Mucosa of rectum (tissue), 2 donors: ENCODE data around the gene BTAF1.
"Not testable (repeated sequence)": the region's sequence is repeated elsewhere in the genome, so short reads cannot be mapped to it uniquely, and the experiment has no call there.

Source experiments
- H3K27ac ChIP-seq, 2 donors: one replicate each; pipeline ENCODE4 v1.7.0; 2013; ENCODE audit warnings: inconsistent platforms in 2 of 2, low read depth in 2 of 2, low read length in 2 of 2
- H3K27me3 ChIP-seq, 2 donors: one replicate each; pipeline ENCODE4 v1.7.0; 2013; ENCODE audit warnings: low read length in 2 of 2; ENCODE audit not compliant: control insufficient read depth in 2 of 2, insufficient read depth in 2 of 2
- H3K36me3 ChIP-seq, 2 donors: one replicate each; pipeline ENCODE4 v1.7.0; 2013; ENCODE audit warnings: low read length in 2 of 2; ENCODE audit not compliant: control insufficient read depth in 2 of 2, insufficient read depth in 2 of 2
- H3K4me1 ChIP-seq, 2 donors: one replicate each; pipeline ENCODE4 v1.7.0; 2013; ENCODE audit warnings: low read length in 2 of 2, mild to moderate bottlenecking in 1 of 2; ENCODE audit not compliant: control insufficient read depth in 2 of 2, insufficient read depth in 2 of 2
- H3K4me3 ChIP-seq, 2 donors: one replicate each; pipeline ENCODE4 v1.7.0; 2013; ENCODE audit warnings: low read length in 2 of 2
- H3K9ac ChIP-seq, 2 donors: one replicate each; pipeline ENCODE4 v1.7.0; 2013; ENCODE audit warnings: low read length in 2 of 2, low read depth in 1 of 2, mild to moderate bottlenecking in 1 of 2
- H3K9me3 ChIP-seq, 2 donors: one replicate each; pipeline ENCODE4 v1.7.0; 2013; ENCODE audit warnings: low read length in 2 of 2; ENCODE audit not compliant: control insufficient read depth in 2 of 2
- donor health status: healthy.
- donor health status: Normal muscosa, but diverticular disease.

BTAF1 gene

DNA sequence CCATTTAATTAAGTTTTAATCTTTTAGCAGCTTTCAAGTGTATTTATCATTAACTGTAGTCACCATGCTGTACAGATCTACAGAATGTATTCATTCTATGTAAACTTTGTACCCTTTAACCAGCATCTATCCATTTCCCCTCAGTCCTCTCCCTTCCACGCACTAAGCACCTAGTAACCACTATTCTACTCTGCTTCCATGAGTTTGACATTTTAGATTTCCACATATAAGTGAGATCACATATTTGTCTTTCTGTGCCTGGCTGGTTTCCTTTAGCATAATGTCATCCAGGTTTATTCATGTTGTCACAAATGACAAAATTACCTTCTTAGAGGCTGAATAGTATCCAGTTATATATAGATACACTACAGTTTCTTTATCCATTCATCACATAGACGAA is 79.7 kb downstream of the BTAF1 start:
- Histone ChIP-seq H3K36me3 (peaks cover 4 to 14% of the 10 kb centered on the region in 2 donors), H3K27me3 (no peaks in the 10 kb centered on the region), H3K9ac (no peak overlapping the region), H3K4me3 (no peak overlapping the region), H3K9me3 (no peaks in the 10 kb centered on the region), H3K4me1 (no peaks in the 10 kb centered on the region), H3K27ac (no peak overlapping the region)

DNA sequence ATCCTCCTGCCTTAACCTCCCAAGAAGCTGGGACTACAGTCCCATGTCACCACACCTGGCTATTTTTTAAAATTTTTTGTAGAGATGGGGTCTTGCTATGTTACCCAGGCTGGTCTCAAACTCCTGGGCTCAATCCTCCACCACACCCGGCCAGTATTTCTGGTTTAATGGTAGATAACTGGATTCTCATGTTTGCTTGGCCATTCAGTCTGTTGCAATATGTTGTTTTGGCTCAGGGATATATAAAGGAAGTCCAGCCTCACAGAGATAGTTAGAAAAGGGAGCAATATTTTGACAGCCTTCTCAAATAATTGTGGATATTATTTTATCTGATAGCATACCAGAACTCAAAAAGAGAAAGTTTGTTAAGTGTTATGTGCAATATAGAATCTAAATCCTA is 82.4 kb downstream of the BTAF1 start:
- H3K4me3 ChIP-seq, result no peak overlapping the region
- peaks cover 14 to 21% of the 10 kb centered on the region in 2 donors for H3K36me3 ChIP-seq
- no peak overlapping the region for H3K9ac ChIP-seq
- no peak overlapping the region for H3K27ac ChIP-seq
- no peaks in the 10 kb centered on the region for H3K4me1 ChIP-seq
- H3K9me3 ChIP-seq, result no peaks in the 10 kb centered on the region
- H3K27me3 ChIP-seq, result no peaks in the 10 kb centered on the region

DNA sequence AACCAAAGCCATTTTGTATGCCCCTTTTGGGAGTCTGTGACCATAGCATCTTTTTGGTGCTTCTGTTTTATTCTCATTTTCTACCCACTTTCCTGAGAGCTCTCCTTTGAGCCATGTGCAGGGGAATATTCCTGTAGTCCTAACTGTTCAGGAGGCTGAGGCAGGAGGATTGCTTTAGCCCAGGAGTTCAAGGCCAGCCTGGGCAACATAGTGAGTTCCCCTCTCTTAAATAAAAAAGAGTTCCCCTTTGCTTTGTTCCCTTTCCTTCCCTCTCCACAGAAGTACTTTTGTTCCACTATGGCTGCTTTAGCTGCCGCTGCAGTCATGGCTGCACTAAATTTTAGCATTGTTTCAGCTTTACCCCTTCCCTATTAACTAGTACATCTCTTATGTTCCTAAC is 85.9 kb downstream of the BTAF1 start:
- Histone ChIP-seq H3K9ac (no peak overlapping the region), H3K27ac (no peak overlapping the region), H3K4me3 (no peak overlapping the region), H3K9me3 (no peaks in the 10 kb centered on the region), H3K36me3 (peaks cover 18 to 29% of the 10 kb centered on the region in 2 donors), H3K4me1 (no peaks in the 10 kb centered on the region), H3K27me3 (no peaks in the 10 kb centered on the region)

DNA sequence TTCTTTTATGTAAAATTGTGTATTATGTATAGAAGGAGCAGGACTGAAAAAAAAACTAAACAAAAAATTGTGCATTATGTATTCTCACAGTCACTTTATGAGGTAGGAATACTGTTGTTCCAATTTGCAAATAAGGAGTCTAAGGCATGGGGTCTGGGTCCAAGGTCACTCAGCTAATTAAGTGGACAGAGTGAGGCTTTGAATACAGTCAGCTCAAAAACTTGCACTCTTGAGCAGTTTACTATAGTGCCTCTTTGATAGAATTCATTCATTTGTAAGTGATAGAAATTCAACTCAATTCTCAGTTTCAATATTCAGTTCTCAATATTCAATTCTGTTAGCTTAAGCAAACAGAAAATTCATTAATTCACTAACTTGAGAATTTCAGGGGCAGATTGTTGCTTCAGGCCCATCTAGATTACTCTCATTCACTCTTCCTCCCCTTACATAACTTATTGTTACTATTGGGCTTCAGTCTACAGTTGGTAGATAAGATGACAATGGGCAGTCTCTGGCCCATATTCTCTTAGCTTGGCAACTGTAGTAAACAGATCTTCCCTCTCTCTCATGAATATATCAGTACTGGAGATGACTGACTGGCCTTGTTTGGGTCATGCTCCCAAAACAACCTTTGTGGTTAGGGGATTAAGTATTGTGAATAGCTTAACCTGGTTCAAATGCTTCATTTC is 86.6 kb downstream of the BTAF1 start:
- H3K27me3 ChIP-seq, result no peaks in the 10 kb centered on the region
- no peak overlapping the region for H3K9ac ChIP-seq
- H3K36me3 ChIP-seq, result peaks cover 22 to 35% of the 10 kb centered on the region in 2 donors
- H3K4me3 ChIP-seq, result no peak overlapping the region
- no peak overlapping the region for H3K27ac ChIP-seq
- H3K4me1 ChIP-seq, result no peaks in the 10 kb centered on the region
- no peaks in the 10 kb centered on the region for H3K9me3 ChIP-seq

DNA sequence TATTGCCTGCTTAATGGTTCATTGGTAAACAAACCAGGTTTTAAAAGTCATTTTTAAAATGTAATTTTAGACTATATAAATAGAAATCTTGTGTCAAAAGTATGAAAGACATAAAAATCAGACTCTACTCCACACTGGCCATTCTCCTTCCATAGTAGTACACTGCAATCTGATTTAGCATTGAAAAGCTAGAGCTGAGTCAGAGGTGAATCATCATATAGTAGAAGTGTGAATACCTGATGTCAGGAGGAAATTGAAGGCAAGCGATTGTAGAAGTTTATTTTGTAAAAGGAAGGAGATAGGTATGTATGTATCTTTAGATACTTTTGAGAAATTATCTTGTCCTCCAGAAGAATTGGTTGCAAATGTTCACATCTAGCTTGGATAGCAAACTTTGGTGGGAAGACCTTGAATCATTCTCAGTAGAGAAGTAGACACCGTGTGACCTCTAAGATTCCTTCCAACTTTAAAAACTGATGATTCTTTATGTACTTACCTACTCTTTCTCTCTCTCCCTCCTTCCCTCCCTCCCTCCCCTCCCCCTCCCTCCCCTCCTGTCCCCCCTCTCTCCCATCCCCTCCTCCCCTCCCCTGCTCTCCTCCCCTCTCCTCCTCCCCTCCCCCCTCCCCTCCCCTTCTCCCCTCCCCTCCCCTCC is 88.1 kb downstream of the BTAF1 start:
- Histone ChIP-seq H3K36me3 (peaks cover 34 to 37% of the 10 kb centered on the region in 2 donors), H3K27ac (no peak overlapping the region), H3K9ac (no peak overlapping the region), H3K4me1 (no peaks in the 10 kb centered on the region), H3K9me3 (no peaks in the 10 kb centered on the region), H3K4me3 (no peak overlapping the region), H3K27me3 (no peaks in the 10 kb centered on the region)

DNA sequence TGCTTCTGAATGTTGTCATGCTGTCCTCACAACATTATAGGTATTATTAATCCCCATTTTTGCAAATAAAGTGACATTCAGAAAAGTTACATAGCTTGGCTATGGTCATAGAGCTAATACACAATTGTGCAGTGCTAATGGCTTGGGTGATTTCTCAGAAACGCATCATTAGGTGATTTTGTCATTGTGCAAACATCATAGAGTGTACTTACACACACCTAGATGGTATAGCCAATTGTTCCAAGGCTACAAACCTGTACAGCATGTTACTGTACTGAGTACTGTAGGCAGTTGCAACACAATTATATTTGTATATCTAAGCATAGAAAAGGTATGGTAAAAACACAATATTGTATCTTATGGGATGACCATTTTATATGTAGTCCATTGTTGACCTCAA is 91.0 kb downstream of the BTAF1 start:
- Histone ChIP-seq H3K4me1 (no peaks in the 10 kb centered on the region), H3K27me3 (no peaks in the 10 kb centered on the region), H3K27ac (no peak overlapping the region), H3K36me3 (peaks cover 42 to 54% of the 10 kb centered on the region in 2 donors), H3K9ac (no peak overlapping the region), H3K4me3 (no peak overlapping the region), H3K9me3 (no peaks in the 10 kb centered on the region)

DNA sequence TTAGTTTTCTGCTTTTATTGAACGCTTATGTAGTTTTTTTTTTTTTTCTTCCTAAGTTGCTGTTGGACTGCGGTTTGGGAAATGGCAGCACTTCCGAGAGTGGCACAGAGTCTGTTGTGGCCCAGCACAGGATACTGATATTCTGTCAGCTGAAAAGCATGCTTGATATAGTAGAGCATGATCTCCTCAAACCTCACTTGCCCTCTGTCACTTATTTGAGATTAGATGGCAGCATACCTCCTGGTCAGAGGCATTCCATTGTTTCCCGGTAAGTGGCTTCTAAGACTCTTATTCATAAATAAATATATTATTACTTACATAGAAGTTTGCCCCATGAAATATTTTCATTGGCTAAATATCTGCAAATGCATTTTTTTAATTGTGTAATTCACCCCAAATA is 101.1 kb downstream of the BTAF1 start:
- H3K36me3 ChIP-seq, result peaks cover 50 to 54% of the 10 kb centered on the region in 2 donors
- H3K4me1 ChIP-seq, result no peaks in the 10 kb centered on the region
- no peak overlapping the region for H3K4me3 ChIP-seq
- H3K9ac ChIP-seq, result no peak overlapping the region
- no peak overlapping the region for H3K27ac ChIP-seq
- H3K27me3 ChIP-seq, result no peaks in the 10 kb centered on the region
- no peaks in the 10 kb centered on the region for H3K9me3 ChIP-seq

DNA sequence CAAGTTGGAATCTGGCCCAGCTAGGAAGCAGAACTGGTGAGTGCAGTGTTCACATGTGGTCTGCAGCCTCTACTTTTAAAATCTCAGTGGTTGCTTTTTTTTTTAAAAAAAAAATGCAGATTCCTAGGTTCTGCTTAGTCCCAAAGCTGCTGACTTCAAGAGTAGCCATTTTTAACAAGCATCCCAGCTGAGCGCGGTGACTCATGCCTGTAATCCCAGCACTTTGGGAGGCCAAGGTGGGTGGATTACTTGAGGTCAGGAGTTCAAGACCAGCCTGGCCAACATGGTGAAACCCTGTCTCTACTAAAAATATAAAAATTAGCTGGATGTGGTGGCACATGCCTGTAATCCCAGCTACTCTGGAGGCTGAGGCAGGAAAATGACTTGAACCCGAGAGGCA is 101.8 kb downstream of the BTAF1 start:
- H3K9me3 ChIP-seq, result not testable (repeated sequence)

DNA sequence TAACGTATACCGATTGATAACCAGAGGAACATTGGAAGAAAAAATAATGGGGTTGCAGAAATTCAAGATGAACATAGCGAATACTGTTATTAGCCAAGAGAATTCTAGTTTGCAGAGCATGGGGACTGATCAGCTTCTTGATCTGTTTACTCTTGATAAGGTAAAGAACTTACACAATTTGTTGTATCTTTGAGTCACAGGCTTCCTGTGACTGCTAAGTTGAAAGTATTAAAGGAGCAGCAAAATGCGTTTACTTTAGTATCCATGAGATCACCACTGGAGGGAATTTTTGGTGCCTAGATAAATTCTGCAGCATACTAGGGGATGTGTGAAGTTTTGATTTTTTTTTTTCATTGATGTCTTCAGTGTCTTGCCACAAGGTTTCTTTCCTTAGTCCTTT is 103.6 kb downstream of the BTAF1 start:
- no peak overlapping the region for H3K4me3 ChIP-seq
- H3K36me3 ChIP-seq, result peaks cover 50 to 55% of the 10 kb centered on the region in 2 donors
- H3K27me3 ChIP-seq, result no peaks in the 10 kb centered on the region
- H3K9ac ChIP-seq, result no peak overlapping the region
- H3K9me3 ChIP-seq, result no peaks in the 10 kb centered on the region
- H3K4me1 ChIP-seq, result no peaks in the 10 kb centered on the region
- no peak overlapping the region for H3K27ac ChIP-seq

More for the DNA sequence above, 101.8 kb downstream of the BTAF1 start:
- peaks cover 52 to 56% of the 10 kb centered on the region in 2 donors for H3K36me3 ChIP-seq
- H3K27me3 ChIP-seq, H3K4me1 ChIP-seq, H3K4me3 ChIP-seq, H3K27ac ChIP-seq, H3K9ac ChIP-seq: not testable (repeated sequence)

DNA sequence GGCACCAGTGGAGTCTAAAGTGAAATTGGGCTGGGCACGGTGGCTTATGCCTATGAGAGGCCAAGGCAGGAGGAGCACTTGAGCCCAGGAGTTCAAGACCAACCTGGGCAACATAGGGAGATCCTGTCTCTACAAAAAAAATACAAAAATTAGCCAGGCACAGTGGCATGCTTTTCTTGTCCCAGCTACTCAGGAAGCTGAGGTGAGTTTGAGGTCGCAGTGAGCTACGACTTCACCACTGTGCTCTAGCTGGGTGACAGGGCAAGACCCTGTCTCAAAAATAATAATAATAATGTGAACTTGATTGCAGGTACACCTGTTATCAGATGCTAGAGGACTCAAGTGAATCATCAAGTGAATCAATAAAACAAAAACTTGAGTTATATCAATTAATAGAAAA is 108.0 kb downstream of the BTAF1 start:
- Histone ChIP-seq H3K27me3 (no peaks in the 10 kb centered on the region), H3K9me3 (no peaks in the 10 kb centered on the region), H3K4me3 (no peak overlapping the region), H3K9ac (no peak overlapping the region), H3K4me1 (no peaks in the 10 kb centered on the region), H3K36me3 (peaks cover 21 to 31% of the 10 kb centered on the region in 2 donors), H3K27ac (no peak overlapping the region)
